HCT116 (cell line): ENCODE data around the gene LRRC8B. TPM values are rescaled to one million over a fixed set of nuclear protein-coding genes. Genes with fewer than 3 reads are reported as not detected.

Experiments
- ATAC-seq: fragments of 200-7000 bp; cut with Tn5 transposase; 2 replicates; pipeline ENCODE4 v1.9.1; 2020; ENCODE audit warnings: mild to moderate bottlenecking, moderate library complexity
- BruUV-seq: library from RNA; stranded (reverse); fragments of 400-500 nt; replicated peaks from 2 replicates; lab custom pipeline; 2021; lab: Mats Ljungman, UMichigan
- CTCF ChIA-PET: fragments of 300-600 bp; sonication (Branson Sonifier 250); formaldehyde crosslinking; loops from one replicate; lab custom pipeline; 2021; ENCODE audit warnings: antibody characterized with exemption; lab: Charles Lee
- POLR2A ChIA-PET: fragments of 300-600, 350-600 bp; sonication (Branson Sonifier 250); formaldehyde crosslinking; loops from one replicate; lab custom pipeline; 2021; ENCODE audit warnings: antibody characterized with exemption; lab: Charles Lee
- RAD21 ChIA-PET, 2 experiments: fragments of 300-600 bp; sonication (Branson Sonifier 250); formaldehyde crosslinking; loops; one replicate each; lab custom pipeline; 2023; ENCODE audit warnings: low total read pairs in 2 of 2; ENCODE audit not compliant: uncharacterized antibody in 2 of 2, unreplicated experiment in 2 of 2, low non-redundant PET in 1 of 2; lab: Charles Lee
- DNase-seq: peaks from one replicate; pipeline ENCODE4 v3.0.0-alpha.2; 2010; ENCODE audit warnings: low read depth, low spot score
- H2AFZ ChIP-seq: fragments of 200-600 bp; shearing (Covaris generic), sonication (generic); 2 replicates; pipeline ENCODE4 v1.6.1; 2017; ENCODE audit warnings: low read depth, mixed run types, mixed read lengths, antibody characterized with exemption, low read length; ENCODE audit not compliant: poor library complexity, severe bottlenecking
- H3K27ac ChIP-seq: 2 replicates; pipeline ENCODE4 v1.5.1; 2012; ENCODE audit warnings: low read depth, low read length
- H3K27me3 ChIP-seq: fragments of 200-600 bp; sonication (generic); 2 replicates; pipeline ENCODE4 v1.6.1; 2016; ENCODE audit warnings: mixed run types, low read length, mixed read lengths; ENCODE audit not compliant: insufficient read depth
- H3K36me3 ChIP-seq, 2 experiments: fragments of 200-500 bp in 1 of 2; fragments of 200-600 bp in 1 of 2; sonication (Bioruptor generic) in 1 of 2; sonication (generic) in 1 of 2; 2 replicates each; pipeline versions ENCODE4 v1.5.1 to v1.6.1; 2014 to 2016; ENCODE audit warnings: low read length in 2 of 2, inconsistent platforms in 1 of 2, mixed read lengths in 1 of 2, mixed run types in 1 of 2; ENCODE audit not compliant: insufficient read depth in 2 of 2, control insufficient read depth in 1 of 2
- H3K4me1 ChIP-seq, 2 experiments: fragments of 200-600 bp in 1 of 2; sonication (generic) in 1 of 2; 2 replicates each; pipeline versions ENCODE4 v1.5.1 to v1.6.1; 2012 to 2017; ENCODE audit warnings: low read length in 2 of 2, inconsistent platforms in 1 of 2, mild to moderate bottlenecking in 1 of 2, mixed read lengths in 1 of 2, mixed run types in 1 of 2, moderate library complexity in 1 of 2; ENCODE audit not compliant: insufficient read depth in 2 of 2, control insufficient read depth in 1 of 2
- H3K4me2 ChIP-seq: fragments of 200-600 bp; sonication (generic); 2 replicates; pipeline ENCODE4 v1.6.1; 2017; ENCODE audit warnings: mixed run types, low read length, mixed read lengths
- H3K4me3 ChIP-seq, 2 experiments: fragments of 200-600 bp in 1 of 2; sonication (generic) in 1 of 2; replicated peaks in 1 of 2; 2 replicates each; pipeline ENCODE4 v1.5.1; 2011 to 2016; ENCODE audit warnings: low read length in 2 of 2, control low read depth in 1 of 2, low read depth in 1 of 2, mild to moderate bottlenecking in 1 of 2, mixed read lengths in 1 of 2, mixed run types in 1 of 2
- H3K79me2 ChIP-seq: fragments of 200-600 bp; sonication (generic); 2 replicates; pipeline ENCODE4 v1.6.1; 2017; ENCODE audit warnings: mild to moderate bottlenecking, mixed run types, low read length, moderate library complexity, mixed read lengths; ENCODE audit not compliant: insufficient read depth
- H3K9ac ChIP-seq: fragments of 200-600 bp; sonication (generic); 2 replicates; pipeline ENCODE4 v1.6.1; 2016; ENCODE audit warnings: low read length, mixed read lengths
- H3K9me2 ChIP-seq: fragments of 200-600 bp; sonication (generic), shearing (Covaris generic); 2 replicates; pipeline ENCODE4 v1.6.1; 2017; ENCODE audit warnings: mixed run types, mild to moderate bottlenecking, moderate library complexity; ENCODE audit not compliant: insufficient read depth
- H3K9me3 ChIP-seq, 2 experiments: fragments of 200-500 bp in 1 of 2; fragments of 200-600 bp in 1 of 2; sonication (Bioruptor generic) in 1 of 2; sonication (generic) in 1 of 2; 2 replicates each; pipeline ENCODE4 v1.6.1; 2014 to 2017; ENCODE audit warnings: low read length in 2 of 2, mixed read lengths in 2 of 2, inconsistent platforms in 1 of 2, low read depth in 1 of 2, mild to moderate bottlenecking in 1 of 2, mixed run types in 1 of 2, moderate library complexity in 1 of 2; ENCODE audit not compliant: control insufficient read depth in 1 of 2, insufficient read depth in 1 of 2
- H4K20me1 ChIP-seq: fragments of 200-600 bp; sonication (generic), shearing (Covaris generic); 2 replicates; pipeline ENCODE4 v1.6.1; 2017; ENCODE audit warnings: mixed run types, mild to moderate bottlenecking, moderate library complexity; ENCODE audit not compliant: insufficient read depth
- CBX3 ChIP-seq: IDR thresholded peaks from 2 replicates; pipeline ENCODE4 v1.6.1; 2012; ENCODE audit warnings: low read depth
- CEBPB ChIP-seq: IDR thresholded peaks from 2 replicates; pipeline ENCODE4 v1.6.1; 2012; ENCODE audit warnings: low read depth
- EGR1 ChIP-seq: IDR thresholded peaks from 2 replicates; pipeline ENCODE4 v1.6.1; 2012; ENCODE audit warnings: low read depth
- ELF1 ChIP-seq: IDR thresholded peaks from 2 replicates; pipeline ENCODE4 v1.6.1; 2012; ENCODE audit warnings: low read depth, borderline replicate concordance
- EZH2 ChIP-seq: fragments of 200-600 bp; sonication (generic); IDR thresholded peaks from 2 replicates; pipeline ENCODE4 v1.6.1; 2017; ENCODE audit warnings: antibody characterized with exemption, mixed run types
- FOSL1 ChIP-seq: IDR thresholded peaks from 2 replicates; pipeline ENCODE4 v1.6.1; 2012; ENCODE audit warnings: low read depth
- MAX ChIP-seq: IDR thresholded peaks from 2 replicates; pipeline ENCODE4 v1.6.1; 2012
- POLR2A ChIP-seq: IDR thresholded peaks from 2 replicates; pipeline ENCODE4 v1.7.0; 2011; ENCODE audit warnings: borderline replicate concordance; ENCODE audit not compliant: insufficient read depth, insufficient read length; ENCODE audit errors: extremely low read depth
- POLR2AphosphoS5 ChIP-seq: IDR thresholded peaks from 2 replicates; pipeline ENCODE4 v1.6.1; 2011; ENCODE audit warnings: mild to moderate bottlenecking, low read depth, low read length, moderate library complexity
- REST ChIP-seq: IDR thresholded peaks from 2 replicates; pipeline ENCODE4 v1.6.1; 2012; ENCODE audit warnings: low read depth
- SP1 ChIP-seq: IDR thresholded peaks from 2 replicates; pipeline ENCODE4 v1.6.1; 2012; ENCODE audit warnings: low read depth
- SRF ChIP-seq: IDR thresholded peaks from 2 replicates; pipeline ENCODE4 v1.6.1; 2012; ENCODE audit warnings: low read depth
- ZBTB33 ChIP-seq: IDR thresholded peaks from 2 replicates; pipeline ENCODE4 v1.6.1; 2011; ENCODE audit warnings: mild to moderate bottlenecking, low read length, moderate library complexity; ENCODE audit not compliant: insufficient replicate concordance; ENCODE audit errors: extremely low read depth
- ZFX ChIP-seq: fragments of 450-650 bp; IDR thresholded peaks from 2 replicates; pipeline ENCODE4 v1.6.1; 2017
- ZNF274 ChIP-seq: fragments of 200-500 bp; sonication (Bioruptor generic); IDR thresholded peaks from 2 replicates; pipeline ENCODE4 v1.6.1; 2014; ENCODE audit warnings: mild to moderate bottlenecking, low read depth, low read length, inconsistent platforms
- intact Hi-C: fragments of 100-400 bp; cut with micrococcal nuclease; formaldehyde crosslinking; loops from 2 replicates; pipeline ENCODE4 v1.10.0; 2022
- total RNA-seq: library from RNA; stranded (reverse); gene quantifications from one replicate; pipeline ENCODE4 v1.2.1, GENCODE V29; 2021; ENCODE audit not compliant: unreplicated experiment

LRRC8B gene
- total RNA-seq, 1 experiment from 2014 or later, result 17.9 TPM

- no TSS peak for BruUV-seq
- CTCF ChIA-PET, result interaction anchor here (1.1 kb wide), 1 partner anchor 9 kb away, joined by 3 read pairs; no protein-coding TSS in a partner anchor
- POLR2A ChIA-PET, result no interaction called here
- TF ChIP-seq ZBTB33 (no peak), REST (no peak), POLR2A (no peak), MAX (no peak), FOSL1 (no peak), CBX3 (no peak), ELF1 (no peak), CEBPB (no peak), EGR1 (no peak), SRF (no peak), SP1 (no peak), ZNF274 (no peak), ZFX (no peak), POLR2AphosphoS5 (no peak), EZH2 (no peak)
- H2AFZ ChIP-seq, result no peak overlapping the region
- H3K4me1 ChIP-seq, result peaks cover 9 to 18% of the 10 kb centered on the region in 2 experiments; a peak in 3 of 4 replicates
- H3K4me3 ChIP-seq, result no peak overlapping the region
- H4K20me1 ChIP-seq, result no peaks in the 10 kb centered on the region
- H3K27me3 ChIP-seq, result no peaks in the 10 kb centered on the region
- H3K9me3 ChIP-seq, result no peaks in the 10 kb centered on the region
- peaks cover 79% of the 10 kb centered on the region for H3K79me2 ChIP-seq
- no peaks in the 10 kb centered on the region for H3K36me3 ChIP-seq
- H3K9me2 ChIP-seq, result no peaks in the 10 kb centered on the region
- no peak overlapping the region for H3K4me2 ChIP-seq
- no peak overlapping the region for H3K9ac ChIP-seq
- no peak overlapping the region for H3K27ac ChIP-seq
- DNase-seq, result no peak
- no peak for ATAC-seq
- RAD21 ChIA-PET, result no interaction called here
- intact Hi-C loops, result loop anchor here (10.0 kb wide), 2 partner anchors 106 to 466 kb away; partner anchors contain the start of genes LRRC8C and ZNF326
These were observed 3.8 kb downstream of the LRRC8B start for GRCh38 chr1:89528382-89528780.
